GM18517 (cell line): Measurements from ENCODE around the gene NRAS.

Experiments
- ATAC-seq: cut with Tn5 transposase; IDR thresholded peaks from one replicate; pipeline ENCODE4 v1.9.1; 2021; ENCODE audit warnings: mild to moderate bottlenecking, moderate library complexity; ENCODE audit not compliant: unreplicated experiment

Gene NRAS

DNA sequence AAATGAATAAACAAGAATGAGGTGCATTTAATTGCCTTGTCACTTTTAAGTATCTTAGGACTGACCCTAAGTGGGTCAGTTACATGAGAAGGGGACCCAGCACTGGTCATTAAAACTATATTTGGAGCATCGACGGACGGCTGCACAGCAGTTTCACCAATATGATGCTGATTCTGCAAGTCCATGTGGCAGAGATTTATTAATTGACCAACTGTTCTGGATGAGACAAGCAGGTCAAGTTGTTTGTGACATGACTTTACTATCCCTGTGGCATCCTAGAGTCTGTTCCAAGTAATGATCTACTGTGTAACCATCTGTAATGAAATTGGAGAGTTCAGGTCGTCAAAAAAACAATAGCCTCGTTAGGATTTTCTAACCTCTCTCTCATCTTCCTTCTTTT is 30.7 kb downstream of the NRAS start:
- no peak for ATAC-seq

GRCh38 chr1:114677691-114678090 is 38.9 kb downstream of the NRAS start:
- ATAC-seq: no peak

DNA sequence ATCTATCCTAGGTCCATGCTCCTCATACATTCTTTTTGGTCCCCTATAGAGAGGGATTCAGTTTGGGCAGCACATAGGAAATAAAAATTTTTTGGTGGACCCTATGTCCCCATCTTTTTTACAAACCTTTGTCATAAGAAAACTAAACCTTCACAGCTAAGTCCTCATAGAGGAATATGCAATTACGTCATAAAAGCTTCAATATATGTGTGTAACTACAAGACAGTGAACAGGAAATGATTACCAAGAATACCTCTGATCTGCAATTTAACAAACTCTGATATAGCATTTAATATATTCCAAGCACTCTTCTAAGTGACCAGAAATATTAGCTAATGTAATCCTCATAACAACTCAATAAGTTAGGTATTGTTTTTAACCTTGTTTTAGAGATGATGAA is 40.5 kb downstream of the NRAS start:
- ATAC-seq: no peak

DNA sequence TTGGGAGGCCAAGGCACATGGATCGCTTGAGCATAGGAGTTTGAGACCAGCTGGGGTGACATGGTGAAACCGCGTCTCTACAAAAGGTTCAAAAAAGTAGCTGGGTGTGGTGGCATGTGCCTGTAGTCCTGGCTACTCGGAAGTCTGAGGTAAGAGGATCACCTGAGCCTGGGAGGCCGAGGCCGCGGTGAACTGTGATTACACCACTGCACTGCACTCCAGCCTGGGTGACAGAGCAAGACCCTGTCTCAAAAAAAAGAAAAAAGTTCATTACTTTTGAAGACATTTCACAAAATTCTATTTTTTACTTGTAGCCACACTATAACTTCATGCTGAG is 44.7 kb downstream of the NRAS start:
- no peak for ATAC-seq

GRCh38 chr1:114671011-114671938 is 45.3 kb downstream of the NRAS start:
- ATAC-seq: no peak

- peak; percentile 95 for ATAC-seq
Measured at GRCh38 chr1:114670083-114671010, 46.2 kb downstream of the NRAS start.

- peak; percentile 60 for ATAC-seq
Measured at GRCh38 chr1:114669562-114670082, 46.9 kb downstream of the NRAS start, which contains the start of gene DENND2C. DENND2C (minus strand) TSS chr1:114670049; CDS start chr1:114625984, 44,065 bp downstream.

GRCh38 chr1:114668784-114669561 is 47.6 kb downstream of the NRAS start:
- ATAC-seq: no peak

DNA sequence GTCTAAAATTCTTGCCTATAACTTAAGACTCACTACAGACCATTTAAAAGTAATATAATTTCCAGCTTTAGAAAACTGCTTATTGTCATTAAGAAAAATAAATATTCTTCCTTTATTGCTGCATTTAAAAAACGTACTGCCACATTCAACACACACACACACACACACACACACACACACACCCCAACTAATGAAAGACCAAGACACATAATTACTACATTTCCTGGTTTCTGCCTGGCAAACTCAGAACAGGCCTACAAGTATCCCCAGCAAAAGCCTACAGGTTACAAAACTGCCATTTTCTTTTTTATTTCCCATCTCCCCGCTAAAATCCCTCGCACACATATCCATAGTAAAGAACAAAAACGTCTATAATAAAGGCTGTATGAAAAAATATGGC is 48.2 kb downstream of the NRAS start:
- ATAC-seq: no peak

- no peak for ATAC-seq
Measured at GRCh38 chr1:114666954-114667353, 49.6 kb downstream of the NRAS start.

DNA sequence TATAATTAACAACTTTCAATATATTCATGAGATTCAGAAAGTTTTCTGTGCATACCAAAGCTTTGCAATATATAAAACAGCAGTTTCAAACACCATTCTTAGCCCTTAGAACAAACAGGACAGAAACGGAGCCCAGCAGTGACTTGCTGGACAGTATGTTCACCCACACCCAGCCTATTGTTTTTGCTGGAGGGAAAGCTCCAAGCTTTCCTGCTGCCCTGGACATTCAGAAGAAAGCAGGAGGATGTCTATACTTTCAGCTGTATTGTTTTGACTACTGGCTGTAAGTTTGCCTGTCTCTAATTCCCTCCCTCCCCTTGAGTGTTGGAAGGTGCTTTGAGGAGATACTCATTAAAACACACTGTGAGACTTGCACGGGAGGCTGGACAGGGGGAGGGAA is 56.3 kb downstream of the NRAS start:
- no peak for ATAC-seq
